Gastrocnemius medialis (tissue), 4 donors: ENCODE results near the gene ZYX. TPM values are rescaled to one million over a fixed set of nuclear protein-coding genes. Genes with fewer than 3 reads are reported as not detected.

Experiments
- ATAC-seq, 2 donors: fragments of 150-250 bp; one replicate each; pipeline ENCODE4 v1.9.1; 2016
- DNase-seq, 2 donors: peaks; one replicate each; pipeline ENCODE4 v3.0.0-alpha.2; 2019
- H3K27ac ChIP-seq, 4 donors: fragments of 200-600 bp; sonication (generic); 1 replicate in 1 of 4; 2 replicates in 3 of 4; pipeline ENCODE4 v1.5.1; 2016 to 2018; ENCODE audit warnings: mild to moderate bottlenecking in 2 of 4, moderate library complexity in 1 of 4
- H3K27me3 ChIP-seq, 3 donors: fragments of 200-600 bp; sonication (generic) in 2 of 3; 1 replicate in 1 of 3; 2 replicates in 2 of 3; pipeline versions ENCODE4 v1.5.1 to v1.6.0; 2016 to 2019; ENCODE audit warnings: mild to moderate bottlenecking in 1 of 3, moderate library complexity in 1 of 3
- H3K36me3 ChIP-seq, 2 donors: fragments of 200-600 bp; sonication (generic) in 1 of 2; one replicate each; pipeline ENCODE4 v1.5.1; 2017 to 2018
- H3K4me1 ChIP-seq, 2 donors: fragments of 200-600 bp; sonication (generic) in 1 of 2; one replicate each; pipeline ENCODE4 v1.5.1; 2016 to 2017; ENCODE audit warnings: mild to moderate bottlenecking in 2 of 2
- H3K4me3 ChIP-seq, 4 donors: fragments of 200-600 bp; sonication (generic) in 3 of 4; 1 replicate in 1 of 4; 2 replicates in 3 of 4; pipeline ENCODE4 v1.5.1; 2016 to 2019; ENCODE audit warnings: mild to moderate bottlenecking in 2 of 4
- H3K9me3 ChIP-seq, 3 donors: fragments of 200-600 bp; sonication (generic) in 2 of 3; 1 replicate in 1 of 3; 2 replicates in 2 of 3; pipeline ENCODE4 v1.5.1; 2016 to 2019
- CTCF ChIP-seq, 5 experiments: fragments of 450-650 bp in 3 of 5; fragments of 200-600 bp in 2 of 5; sonication (generic) in 2 of 5; IDR thresholded peaks in 4 of 5; conservative IDR thresholded peaks in 1 of 5; 1 replicate in 4 of 5; 2 replicates in 1 of 5; pipeline ENCODE4 v1.5.1; 2016 to 2019; ENCODE audit warnings: antibody characterized with exemption in 5 of 5, mild to moderate bottlenecking in 3 of 5, moderate library complexity in 3 of 5
- POLR2A ChIP-seq, 2 donors: fragments of 450-650 bp; IDR thresholded peaks; one replicate each; pipeline ENCODE4 v1.6.1; 2017; ENCODE audit warnings: antibody characterized with exemption in 2 of 2, mild to moderate bottlenecking in 2 of 2, moderate library complexity in 2 of 2
- in situ Hi-C, 4 donors: fragments of 200-750 bp; cut with MboI; loops; one replicate each; pipeline versions ENCODE4 v1.15.0 to v1.8.0; 2017; ENCODE audit warnings: low sequenced_read_pairs in 4 of 4
- intact Hi-C: fragments of 100-400 bp; cut with DNase I; formaldehyde crosslinking; loops from one replicate; pipeline ENCODE4 v1.15.1; 2023; ENCODE audit warnings: low total_unique reads
- total RNA-seq, 4 donors: library from RNA; depleted of rRNA; stranded (reverse); fragments of >200 nt; gene quantifications; one replicate each; pipeline versions ENCODE4 v1.1.0 to v1.2.3, GENCODE V29; 2016

ZYX gene
- total RNA-seq, 4 donors from 2014 or later, result 27.1 to 81.8 (median 43.2) TPM

GRCh38 chr7:143379611-143380259 is 1.4 kb upstream of the ZYX start:
- H3K4me1 ChIP-seq, result peaks cover 39 to 41% of the 10 kb centered on the region in 2 donors
- intact Hi-C loops (loop anchor here (2.0 to 10.0 kb wide), 6 partner anchors 35 to 525 kb away; partner anchors contain the start of genes CASP2, GSTK1 and TCAF1), in situ Hi-C loops (loop anchor here in 1 of 4 donors (5.0 kb wide), 1 partner anchor 33 kb away; no protein-coding TSS in a partner anchor)
- DNase-seq (no peak), ATAC-seq (peak in 1 of 2 donors; percentile 5)
- no peaks in the 10 kb centered on the region for H3K36me3 ChIP-seq
- peak overlapping the region; percentile 78 to 99 (median 86) for H3K4me3 ChIP-seq
- peak overlapping the region; percentile 92 to 100 (median 98) for H3K27ac ChIP-seq
- H3K9me3 ChIP-seq, result no peaks in the 10 kb centered on the region
- H3K27me3 ChIP-seq, result no peaks in the 10 kb centered on the region
- TF ChIP-seq POLR2A (IDR thresholded peaks at IDR 0.05), result no peak
- no peak for TF ChIP-seq CTCF (IDR thresholded peaks at IDR 0.05 in 4 of 5, conservative IDR thresholded peaks at IDR 0.05 in 1 of 5)

- H3K4me1 ChIP-seq, result peaks cover 44 to 47% of the 10 kb centered on the region in 2 donors
- H3K27me3 ChIP-seq, result no peaks in the 10 kb centered on the region
- intact Hi-C loops (loop anchor here (2.0 to 10.0 kb wide), 6 partner anchors 35 to 525 kb away; partner anchors contain the start of genes CASP2, GSTK1 and TCAF1), in situ Hi-C loops (no loop called here)
- H3K27ac ChIP-seq, result peak overlapping the region; percentile 92 to 100 (median 98)
- no peaks in the 10 kb centered on the region for H3K9me3 ChIP-seq
- DNase-seq (peak; percentile 66 to 82), ATAC-seq (peak; percentile 60 to 63)
- TF ChIP-seq CTCF (IDR thresholded peaks at IDR 0.05 in 4 of 5, conservative IDR thresholded peaks at IDR 0.05 in 1 of 5) (peak; percentile 89 to 95 (median 91)), POLR2A (IDR thresholded peaks at IDR 0.05) (no peak)
- no peaks in the 10 kb centered on the region for H3K36me3 ChIP-seq
- H3K4me3 ChIP-seq, result peak overlapping the region; percentile 78 to 99 (median 86)
These were observed 892 bp upstream of the ZYX start for GRCh38 chr7:143380260-143380645.

DNA sequence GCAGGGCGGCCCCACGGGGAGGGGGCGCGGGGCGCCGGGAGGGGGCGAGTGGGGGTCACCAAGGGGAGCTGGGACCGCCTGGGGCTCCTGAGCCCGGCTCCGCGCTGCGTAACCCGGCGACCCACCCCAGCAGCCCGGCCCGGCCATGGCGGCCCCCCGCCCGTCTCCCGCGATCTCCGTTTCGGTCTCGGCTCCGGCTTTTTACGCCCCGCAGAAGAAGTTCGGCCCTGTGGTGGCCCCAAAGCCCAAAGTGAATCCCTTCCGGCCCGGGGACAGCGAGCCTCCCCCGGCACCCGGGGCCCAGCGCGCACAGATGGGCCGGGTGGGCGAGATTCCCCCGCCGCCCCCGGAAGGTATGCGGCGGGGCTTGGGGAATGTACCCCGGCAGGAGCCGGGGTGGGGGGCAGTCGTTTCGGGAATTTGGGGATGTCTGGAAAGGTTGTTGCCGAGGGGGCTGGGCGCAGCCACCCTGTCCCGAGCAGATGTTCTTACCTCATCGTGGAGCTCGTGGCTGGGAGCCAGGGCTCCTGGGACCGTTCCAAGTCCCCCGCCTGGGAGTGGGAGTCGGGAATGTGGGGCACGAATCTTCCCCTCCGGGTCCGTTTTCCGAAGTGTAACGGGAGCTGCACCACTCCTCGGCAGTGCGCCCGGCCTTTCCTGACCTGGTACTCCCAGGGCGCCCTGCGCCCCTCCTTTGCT is 431 bp downstream of the ZYX start:
- peak overlapping the region; percentile 78 to 99 (median 86) for H3K4me3 ChIP-seq
- H3K4me1 ChIP-seq, result peaks cover 51 to 57% of the 10 kb centered on the region in 2 donors
- TF ChIP-seq POLR2A (IDR thresholded peaks at IDR 0.05), result no peak
- TF ChIP-seq CTCF (IDR thresholded peaks at IDR 0.05 in 4 of 5, conservative IDR thresholded peaks at IDR 0.05 in 1 of 5), result no peak
- H3K36me3 ChIP-seq, result no peaks in the 10 kb centered on the region
- in situ Hi-C loops, result no loop called here
- H3K27me3 ChIP-seq, result no peaks in the 10 kb centered on the region
- peak overlapping the region; percentile 92 to 100 (median 98) for H3K27ac ChIP-seq
- peak; percentile 37 to 74 for DNase-seq
- H3K9me3 ChIP-seq, result no peaks in the 10 kb centered on the region
- intact Hi-C loops, result loop anchor here (2.0 to 10.0 kb wide), 6 partner anchors 33 to 523 kb away; partner anchors contain the start of genes CASP2, GSTK1 and TCAF1
- peak; percentile 12 to 22 for ATAC-seq

DNA sequence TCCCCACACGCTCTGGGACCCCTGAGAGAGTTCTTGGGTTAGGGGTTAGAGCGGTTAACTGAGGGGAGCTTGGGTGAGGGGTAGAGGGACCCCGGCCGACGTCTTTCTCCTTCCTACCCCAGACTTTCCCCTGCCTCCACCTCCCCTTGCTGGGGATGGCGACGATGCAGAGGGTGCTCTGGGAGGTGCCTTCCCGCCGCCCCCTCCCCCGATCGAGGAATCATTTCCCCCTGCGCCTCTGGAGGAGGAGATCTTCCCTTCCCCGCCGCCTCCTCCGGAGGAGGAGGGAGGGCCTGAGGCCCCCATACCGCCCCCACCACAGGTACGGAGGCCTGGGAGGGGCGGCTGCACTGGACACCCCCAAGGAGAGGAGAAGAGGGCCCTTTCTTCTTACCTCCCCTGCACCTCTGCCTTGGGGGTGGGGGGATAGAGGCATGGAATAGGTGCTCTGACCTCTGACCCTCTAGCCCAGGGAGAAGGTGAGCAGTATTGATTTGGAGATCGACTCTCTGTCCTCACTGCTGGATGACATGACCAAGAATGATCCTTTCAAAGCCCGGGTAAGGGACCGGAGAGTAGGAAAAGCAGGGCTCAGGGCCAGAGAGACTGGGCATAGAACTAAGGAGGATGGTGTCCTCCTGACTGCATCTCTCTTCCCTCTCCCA is 1.1 kb downstream of the ZYX start:
- ATAC-seq (no peak), DNase-seq (no peak)
- Histone ChIP-seq H3K4me3 (peak overlapping the region; percentile 78 to 99 (median 86)), H3K36me3 (peaks cover 0 to under 1% of the 10 kb centered on the region in 2 donors), H3K9me3 (no peaks in the 10 kb centered on the region), H3K27me3 (no peaks in the 10 kb centered on the region), H3K4me1 (peaks cover 51 to 57% of the 10 kb centered on the region in 2 donors), H3K27ac (peak overlapping the region; percentile 92 to 100 (median 98))
- intact Hi-C loops (loop anchor here (5.0 to 10.0 kb wide), 2 partner anchors 50 to 523 kb away; partner anchors contain the start of gene TCAF1), in situ Hi-C loops (no loop called here)
- TF ChIP-seq CTCF (IDR thresholded peaks at IDR 0.05 in 4 of 5, conservative IDR thresholded peaks at IDR 0.05 in 1 of 5) (no peak), POLR2A (IDR thresholded peaks at IDR 0.05) (no peak)
